GM18951 (cell line): ENCODE measurements around the gene RAB10.

Source experiments
- POLR2A ChIP-seq: IDR thresholded peaks from 4 replicates; pipeline ENCODE4 v1.6.1; 2011; ENCODE audit warnings: mild to moderate bottlenecking; ENCODE audit not compliant: insufficient read length, insufficient read depth; ENCODE audit errors: extremely low read depth
- in situ Hi-C: fragments of 300-500 bp; cut with MboI; formaldehyde crosslinking; loops from one replicate; pipeline ENCODE4 v1.12.0; 2022; ENCODE audit warnings: low sequenced_read_pairs, mixed read lengths, inconsistent platforms; ENCODE audit not compliant: unreplicated experiment

The RAB10 gene

DNA sequence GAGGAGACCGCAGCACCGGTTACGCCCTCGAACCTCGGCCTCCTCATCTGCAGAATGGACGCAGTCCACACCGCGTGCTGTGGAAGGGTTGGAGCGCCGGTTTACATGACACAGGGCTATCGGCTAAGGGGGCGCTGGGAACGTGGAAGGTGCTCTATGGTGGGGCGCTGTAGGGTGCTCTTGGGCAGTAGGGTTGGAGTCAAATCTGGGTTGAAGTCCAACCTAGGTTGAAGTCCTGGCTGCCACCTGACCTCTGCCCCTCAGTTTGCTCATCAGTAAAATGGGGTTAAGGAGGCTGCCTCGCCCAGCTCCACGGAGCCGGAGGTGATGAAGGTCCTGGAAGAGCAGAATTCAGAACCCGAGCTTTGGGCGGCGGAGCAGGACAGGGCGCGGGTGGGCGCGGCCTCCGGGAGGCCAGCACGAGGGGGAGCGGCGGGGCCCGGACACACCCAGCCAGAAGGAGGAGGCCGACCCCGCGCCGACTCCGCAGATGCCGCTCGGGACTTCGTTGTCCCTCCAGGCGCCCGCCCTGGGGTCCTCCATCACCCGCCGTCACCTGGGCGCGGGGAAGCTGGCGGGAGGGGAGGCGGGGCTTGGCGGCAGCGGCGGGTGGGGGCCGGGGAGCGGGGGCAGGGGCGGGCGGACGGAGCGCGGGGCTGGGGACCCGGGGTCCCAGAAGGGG, 138.4 kb downstream of the RAB10 start:
- no peak for TF ChIP-seq POLR2A
- in situ Hi-C loops = no loop called here

DNA sequence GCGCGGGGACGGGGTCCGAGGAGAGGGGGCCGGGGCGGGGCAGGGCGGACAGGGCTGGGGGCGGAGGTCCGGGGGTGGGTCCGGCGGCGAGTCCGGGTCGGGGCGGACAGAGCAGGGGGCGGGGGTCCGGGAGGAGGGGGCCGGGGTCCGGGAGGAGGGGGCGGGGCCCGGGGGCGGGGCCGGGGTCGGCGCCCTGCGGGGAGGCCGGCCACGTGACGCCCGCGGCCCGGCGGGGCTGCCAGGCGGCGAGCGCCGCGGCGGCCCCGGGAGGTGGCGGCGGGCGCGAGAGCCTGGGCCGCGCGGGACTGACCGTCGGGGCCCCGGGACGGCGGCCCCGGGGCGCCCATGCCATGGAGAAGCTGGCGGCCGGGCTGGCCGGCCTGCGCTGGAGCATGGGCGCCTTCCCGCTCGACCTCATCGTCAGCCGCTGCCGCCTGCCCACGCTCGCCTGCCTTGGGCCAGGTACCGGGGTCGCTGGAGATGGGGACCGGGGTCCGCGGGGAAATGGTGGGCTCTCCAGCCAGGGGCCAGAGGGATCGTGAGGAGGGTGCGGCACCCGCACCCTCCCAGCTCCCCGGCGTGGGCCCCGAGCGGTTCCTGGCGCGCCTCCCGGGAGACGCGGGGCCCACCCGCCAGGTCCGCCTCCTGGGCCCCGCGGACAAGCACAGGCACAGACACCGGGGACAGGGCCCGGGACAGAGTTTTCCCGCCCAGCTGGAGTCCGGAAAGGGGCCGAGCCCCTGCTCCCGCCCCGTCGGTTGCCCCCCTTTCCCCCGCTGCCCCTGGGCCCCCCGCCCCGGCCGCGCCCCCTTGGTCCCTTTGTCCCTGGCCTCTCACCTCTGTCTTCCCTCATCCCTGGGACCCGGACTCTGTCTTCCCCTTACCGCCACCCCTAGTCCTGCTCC, 139.2 kb downstream of the RAB10 start, which contains the start of gene GAREM2:
Gene GAREM2 (plus strand): TSS at position 218 of the 905 bp plus-strand sequence. CDS start 133 bp downstream, at position 351.
- TF ChIP-seq POLR2A = no peak
- in situ Hi-C loops = no loop called here

DNA sequence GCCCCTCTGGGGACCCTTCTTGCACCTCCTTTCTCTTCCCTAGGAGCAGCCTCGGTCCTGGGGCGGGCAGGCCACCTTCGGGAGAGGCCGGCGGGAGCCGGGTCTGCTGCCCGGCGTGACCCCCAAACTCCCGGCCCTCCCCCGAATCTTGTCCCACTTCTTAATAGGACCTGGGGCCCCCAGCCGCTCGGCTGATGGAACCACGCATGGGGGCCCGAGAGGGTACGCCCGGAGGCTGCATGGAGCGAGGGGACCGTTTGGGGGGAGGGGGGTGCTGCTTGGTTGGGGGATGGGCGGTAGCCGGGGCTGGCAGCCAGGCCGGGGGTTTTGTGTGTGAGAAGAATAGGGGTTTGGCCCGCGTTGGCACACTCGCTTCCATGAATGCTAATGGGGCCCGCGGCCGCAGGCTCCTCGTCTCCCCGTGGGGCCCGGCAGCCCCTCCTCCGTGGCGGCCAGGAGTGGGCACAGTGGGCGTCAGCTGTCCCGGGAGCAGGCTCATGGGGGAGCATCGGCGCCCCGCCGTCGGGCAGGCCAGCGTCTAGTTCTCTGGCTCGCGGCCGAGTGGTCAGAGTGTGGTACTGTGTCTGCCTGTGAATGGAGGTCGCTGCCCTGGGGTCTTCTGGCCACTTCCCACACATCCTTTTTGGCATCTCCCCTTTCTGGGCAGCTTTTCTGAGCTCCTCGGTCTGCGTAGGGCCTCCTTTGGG, 140.0 kb downstream of the RAB10 start:
- in situ Hi-C loops = no loop called here
- no peak for TF ChIP-seq POLR2A

DNA sequence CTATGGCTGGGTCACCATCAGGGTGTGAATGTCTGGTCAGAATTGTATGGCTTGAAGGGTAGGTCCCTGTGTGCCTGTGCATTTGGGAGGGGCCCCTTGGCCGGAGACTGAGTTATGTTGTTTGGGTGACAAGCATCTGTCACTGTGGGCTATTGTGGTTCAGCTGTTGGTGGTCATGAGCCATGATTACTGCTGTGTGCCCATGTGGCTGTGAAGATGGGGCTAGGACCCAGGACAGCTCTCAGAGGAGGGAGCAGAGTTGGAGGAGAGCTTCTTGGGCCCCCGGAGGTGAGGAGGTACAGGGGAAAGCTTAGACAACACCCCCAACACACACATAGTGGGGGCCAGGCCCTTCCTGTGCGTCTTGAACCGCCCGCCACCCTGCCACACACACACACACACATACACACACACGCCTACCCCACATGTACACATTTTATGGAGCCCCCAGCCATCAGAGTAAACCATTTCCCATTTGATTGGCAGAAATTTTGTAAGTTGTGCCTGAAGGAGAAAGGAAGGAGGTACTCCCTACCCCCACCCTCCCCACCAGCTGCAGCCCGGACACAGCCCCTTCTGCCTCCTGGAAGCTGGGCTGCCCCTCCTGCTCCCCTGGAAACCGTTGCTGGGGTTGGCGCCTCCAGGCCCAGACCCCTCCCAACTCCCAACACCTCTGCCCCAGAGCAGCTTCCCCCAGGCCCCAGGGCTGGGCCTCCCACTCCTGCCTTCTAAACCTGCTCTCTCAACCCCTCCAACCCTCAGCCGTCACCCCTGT, 141.0 kb downstream of the RAB10 start:
- in situ Hi-C loops = no loop called here

DNA sequence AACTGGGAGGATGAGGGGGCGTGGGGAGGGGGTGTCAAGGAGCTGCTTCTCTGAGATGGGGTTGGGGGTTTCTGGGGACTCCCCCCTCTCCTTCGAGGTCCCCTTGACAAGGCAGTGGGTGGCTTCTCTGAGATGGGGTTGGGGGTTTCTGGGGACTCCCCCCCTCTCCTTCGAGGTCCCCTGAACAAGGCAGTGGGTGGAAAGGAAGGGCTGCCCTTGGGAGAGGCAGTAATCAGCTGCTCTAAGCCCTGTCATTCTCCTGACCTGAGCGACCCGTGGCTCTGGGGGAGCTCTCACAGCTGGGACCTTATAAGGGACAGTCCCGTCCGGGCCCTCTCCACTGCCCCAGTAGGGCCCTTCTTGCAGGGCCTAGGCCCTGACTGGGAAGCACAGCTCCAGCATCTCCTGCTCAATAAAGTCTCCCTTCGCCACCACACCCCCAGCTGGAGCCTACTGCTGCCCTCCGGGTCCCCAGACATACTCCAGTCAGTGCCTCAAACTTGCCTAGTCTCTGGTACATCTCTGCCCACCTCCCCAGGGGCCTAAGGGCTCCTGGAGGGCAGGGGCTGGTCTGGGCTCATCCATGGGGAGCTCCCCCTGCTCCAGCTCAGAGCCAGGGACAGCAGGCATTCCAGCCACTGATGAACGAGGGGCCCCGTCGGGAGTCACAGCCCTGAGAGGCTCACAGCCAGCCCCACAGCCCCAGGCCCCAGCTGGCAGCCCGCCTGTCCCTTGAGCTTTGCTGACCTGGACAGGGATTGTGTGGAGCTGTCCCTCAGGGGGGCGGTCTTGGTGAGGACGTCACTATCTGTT, 141.8 kb downstream of the RAB10 start:
- in situ Hi-C loops = no loop called here
- TF ChIP-seq POLR2A = no peak

More for the DNA sequence above, 141.0 kb downstream of the RAB10 start:
- no peak for TF ChIP-seq POLR2A

DNA sequence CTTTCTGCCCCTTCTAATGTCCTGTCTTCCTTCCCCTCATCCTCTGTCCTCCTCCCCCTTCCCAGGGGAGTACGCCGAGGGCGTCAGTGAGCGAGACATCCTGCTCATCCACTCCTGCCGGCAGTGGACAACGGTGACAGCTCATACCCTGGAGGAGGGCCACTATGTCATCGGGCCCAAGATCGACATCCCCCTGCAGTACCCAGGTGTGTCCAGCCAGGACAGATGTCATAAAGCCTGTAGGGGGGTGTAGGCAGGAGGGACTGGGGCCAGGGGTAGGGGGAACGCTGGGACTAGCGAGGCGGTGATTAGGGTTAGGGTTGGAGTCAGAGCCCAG, 142.4 kb downstream of the RAB10 start:
- TF ChIP-seq POLR2A = no peak
- in situ Hi-C loops = no loop called here

DNA sequence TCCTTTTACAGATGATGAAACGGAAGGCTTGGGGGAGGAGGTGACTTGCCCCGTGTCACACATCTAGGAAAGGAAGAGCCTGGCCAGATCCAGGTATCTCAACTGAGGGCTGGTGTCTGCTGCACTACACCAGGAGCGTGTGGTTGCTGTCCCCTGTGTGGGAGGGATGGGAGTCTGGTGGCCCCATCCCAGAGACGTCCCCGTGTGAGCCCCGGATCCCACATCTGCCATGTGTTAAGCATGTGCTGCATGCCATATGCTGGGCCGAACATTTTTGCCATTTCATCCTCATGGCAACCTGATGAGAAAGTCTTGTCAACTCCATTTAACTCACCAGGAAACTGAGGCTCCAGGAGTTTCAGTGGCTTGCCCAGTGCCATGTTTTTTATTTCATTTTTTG, 143.2 kb downstream of the RAB10 start:
- in situ Hi-C loops = no loop called here
- TF ChIP-seq POLR2A = no peak

DNA sequence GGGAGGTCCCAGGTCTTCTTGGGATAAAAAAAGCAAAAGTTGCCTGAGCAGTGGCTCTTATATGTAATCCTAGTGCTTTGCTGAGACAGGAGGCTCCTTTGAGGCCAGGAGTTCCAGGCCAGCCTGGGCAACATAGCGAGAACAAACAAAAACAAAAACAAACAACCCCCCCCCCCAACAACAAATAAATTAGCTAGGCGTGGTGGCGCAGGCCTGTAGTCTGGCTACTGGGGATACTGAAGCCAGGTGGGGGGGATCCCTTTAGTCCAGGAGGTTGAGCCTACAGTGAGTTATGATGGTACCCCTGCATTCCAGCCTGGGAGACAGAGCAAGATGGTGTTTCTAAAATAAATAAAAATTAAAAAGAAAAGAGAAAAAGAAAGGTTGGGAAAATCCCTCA, 144.4 kb downstream of the RAB10 start:
- in situ Hi-C loops = no loop called here
- TF ChIP-seq POLR2A = no peak

DNA sequence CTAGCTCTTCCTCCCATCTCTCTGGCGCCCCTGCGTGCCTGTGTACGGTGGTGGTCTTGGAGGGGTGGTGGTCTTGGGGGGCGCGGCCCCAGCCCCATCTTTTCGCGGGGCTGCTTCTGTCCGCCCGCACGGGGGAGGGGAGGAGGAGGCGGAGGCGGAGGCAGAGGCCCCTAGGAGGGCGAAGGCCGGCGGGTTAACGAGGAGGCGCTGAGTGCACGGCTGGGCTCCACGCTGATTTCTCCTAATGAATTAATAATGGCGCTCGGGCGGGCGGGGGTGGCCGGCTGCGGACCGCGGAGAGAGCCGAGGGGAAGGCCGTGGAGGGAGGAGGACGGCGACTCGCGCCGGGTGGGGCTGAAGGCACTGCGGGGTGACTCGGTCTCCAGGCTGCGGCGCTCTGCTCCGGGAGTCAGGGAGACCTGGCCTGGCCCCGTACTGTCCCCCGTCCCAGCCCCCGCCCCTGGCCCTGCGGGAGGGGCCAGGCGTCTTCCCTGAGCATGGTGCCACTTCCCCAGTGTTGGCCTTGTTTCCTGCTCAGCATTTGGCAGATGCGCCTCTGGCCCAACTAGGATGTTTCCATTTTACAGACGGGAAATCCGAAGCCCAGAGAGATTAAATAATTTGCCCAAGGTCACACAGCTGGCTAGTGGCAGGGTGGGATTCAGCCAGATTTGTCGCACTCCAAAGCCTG, 145.0 kb downstream of the RAB10 start:
- in situ Hi-C loops = no loop called here
- no peak for TF ChIP-seq POLR2A

DNA sequence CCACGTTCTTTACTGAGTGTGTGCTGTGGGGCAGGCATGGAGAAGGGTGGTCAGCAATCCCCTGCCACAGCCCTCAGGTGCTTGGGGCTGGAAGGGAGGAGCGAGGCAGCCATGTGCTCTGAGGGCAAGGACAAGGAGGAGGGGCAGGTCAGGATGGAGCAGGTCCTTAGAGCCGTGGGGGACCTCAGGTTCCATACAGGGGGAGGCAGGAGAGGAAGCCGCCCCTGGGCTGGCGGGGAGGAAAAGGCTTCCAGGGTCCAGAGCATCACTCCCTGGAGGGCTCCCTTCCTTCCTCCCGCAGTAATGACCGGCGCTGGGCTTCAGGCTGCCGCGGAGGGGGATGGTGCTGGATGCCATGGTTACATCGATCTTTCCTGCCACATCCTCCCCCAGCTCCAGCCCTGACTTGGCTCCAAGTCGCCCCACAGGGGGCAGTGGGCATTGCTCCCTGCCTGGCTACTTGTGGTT, 145.6 kb downstream of the RAB10 start:
- TF ChIP-seq POLR2A = no peak

DNA sequence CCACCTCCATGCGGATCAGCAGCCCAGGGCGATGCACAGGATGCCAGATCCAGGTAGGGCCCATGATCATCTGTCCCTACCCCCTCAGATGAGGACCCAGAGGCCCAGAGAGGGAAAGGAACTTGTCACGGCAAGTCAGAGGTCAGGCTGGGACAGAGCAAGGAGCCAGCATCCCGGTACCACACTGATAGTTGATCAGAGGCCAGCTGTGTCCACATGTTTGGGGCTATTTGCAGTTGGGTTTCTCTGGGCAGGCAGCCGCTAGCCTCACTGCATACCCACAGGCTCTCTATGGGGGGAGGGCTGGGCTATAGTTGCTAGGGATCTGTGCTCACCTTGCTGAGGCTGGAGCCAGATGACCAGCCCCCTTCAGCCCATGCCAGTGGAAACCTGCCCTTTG, 148.6 kb downstream of the RAB10 start:
- in situ Hi-C loops = no loop called here
- no peak for TF ChIP-seq POLR2A

More for the DNA sequence above, 145.6 kb downstream of the RAB10 start:
- in situ Hi-C loops = no loop called here

DNA sequence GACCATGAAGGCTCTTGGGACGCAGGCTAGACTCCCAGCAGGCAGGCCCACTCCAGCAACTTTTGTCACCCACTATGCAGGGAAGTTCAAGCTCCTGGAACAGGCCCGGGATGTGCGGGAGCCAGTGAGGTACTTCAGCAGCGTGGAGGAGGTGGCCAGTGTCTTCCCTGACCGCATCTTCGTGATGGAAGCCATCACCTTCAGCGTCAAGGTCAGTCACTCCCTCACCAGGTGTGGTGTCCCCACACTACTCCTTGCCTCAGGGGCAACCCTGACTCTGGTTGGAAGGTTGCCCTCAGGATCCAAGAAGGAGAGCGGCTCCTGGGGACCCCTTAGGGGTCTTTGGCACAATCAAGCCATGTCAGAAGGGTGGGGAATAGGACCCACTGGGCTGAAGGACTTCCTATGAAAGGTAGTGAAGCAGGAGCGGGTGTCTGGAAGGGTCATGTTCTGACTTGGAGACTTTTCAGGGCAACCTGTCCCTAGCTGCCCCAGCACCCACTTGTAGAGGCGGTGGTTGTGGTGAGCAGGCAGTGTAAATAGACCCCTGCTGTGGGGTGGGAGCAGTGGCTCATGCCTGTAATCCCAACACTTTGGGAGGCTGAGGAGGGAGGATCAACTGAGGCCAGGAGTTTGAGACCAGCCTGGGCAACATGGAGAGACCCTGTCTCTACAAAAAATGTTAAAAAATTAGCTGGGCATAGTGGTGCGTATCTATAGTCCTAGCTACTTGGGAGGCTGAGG, 149.2 kb downstream of the RAB10 start:
- no peak for TF ChIP-seq POLR2A
- in situ Hi-C loops = no loop called here
